ENCODE data around the gene SLC38A9.

SLC38A9 gene

GRCh38 chr5:55638051-55638450, 74.1 kb downstream of the SLC38A9 start:
- TF ChIP-seq CTCF (IDR thresholded peaks at IDR 0.05): no peak

GRCh38 chr5:55636683-55637082, 75.4 kb downstream of the SLC38A9 start:
- no peak for TF ChIP-seq CTCF (IDR thresholded peaks at IDR 0.05)

- no peak for TF ChIP-seq CTCF (IDR thresholded peaks at IDR 0.05)
Measured at GRCh38 chr5:55636177-55636576, 75.9 kb downstream of the SLC38A9 start.

GRCh38 chr5:55634866-55635265, 77.3 kb downstream of the SLC38A9 start:
- no peak for TF ChIP-seq CTCF (IDR thresholded peaks at IDR 0.05)

- TF ChIP-seq CTCF (IDR thresholded peaks at IDR 0.05): no peak
Measured at GRCh38 chr5:55634209-55634805, 77.8 kb downstream of the SLC38A9 start.

- TF ChIP-seq CTCF (IDR thresholded peaks at IDR 0.05): no peak
Measured at GRCh38 chr5:55633574-55634208, 78.4 kb downstream of the SLC38A9 start.

- TF ChIP-seq CTCF (IDR thresholded peaks at IDR 0.05): no peak
Measured at GRCh38 chr5:55629815-55630214, 82.3 kb downstream of the SLC38A9 start.

All from LNCAP (cell line).